NB4 (cell line): ENCODE measurements around the gene LMTK2.

Experiments
- POLR2A ChIP-seq: IDR thresholded peaks from 2 replicates; pipeline ENCODE4 v1.6.1; 2011; ENCODE audit warnings: mild to moderate bottlenecking; ENCODE audit not compliant: insufficient read length; ENCODE audit errors: extremely low read depth
- TF ChIP-seq, protein P1 (sequence below): IDR thresholded peaks from 2 replicates; pipeline ENCODE4 v1.6.1; 2011; ENCODE audit warnings: low read depth, low read length
- TF ChIP-seq, protein P2 (sequence below): IDR thresholded peaks from one replicate; pipeline ENCODE4 v1.5.1; 2012; ENCODE audit warnings: low read depth, low read length

DNA sequence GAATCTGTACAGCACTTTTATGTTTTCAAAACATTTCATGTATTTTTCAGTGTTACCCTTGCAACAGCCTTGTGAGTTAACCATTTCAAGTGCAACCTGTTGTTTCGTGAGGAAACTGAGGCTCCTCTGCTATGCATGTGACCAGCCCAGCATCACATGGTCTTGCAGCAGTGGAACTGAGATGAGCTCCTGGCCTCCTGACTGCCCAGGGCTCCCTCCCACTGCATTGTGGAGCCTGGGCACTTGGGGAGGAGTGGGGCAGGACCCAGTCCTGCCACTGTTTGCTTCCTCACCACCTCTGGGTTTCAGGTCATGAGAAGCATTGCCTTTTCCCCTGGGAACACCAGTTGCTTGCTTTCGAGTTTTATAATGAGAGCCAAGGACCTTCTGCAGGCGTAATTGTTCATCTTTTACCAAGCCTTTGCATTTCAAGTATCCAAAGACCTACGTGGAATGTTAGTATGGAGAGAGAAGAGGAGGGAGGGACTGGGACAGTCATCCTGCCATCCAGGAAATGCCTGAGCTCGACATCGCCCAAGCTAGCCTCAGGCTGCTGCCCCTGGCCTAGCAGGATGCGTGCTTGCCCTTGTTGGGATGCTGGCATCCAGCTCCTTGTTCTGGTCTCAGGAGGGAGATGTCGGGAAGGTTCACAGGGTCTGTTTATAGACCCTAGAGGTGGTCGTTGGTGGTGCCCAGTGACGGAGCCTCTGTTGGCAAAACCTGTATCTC is 72.3 kb downstream of the LMTK2 start:
- TF ChIP-seq POLR2A, result no peak
- TF ChIP-seq, protein P1, sequence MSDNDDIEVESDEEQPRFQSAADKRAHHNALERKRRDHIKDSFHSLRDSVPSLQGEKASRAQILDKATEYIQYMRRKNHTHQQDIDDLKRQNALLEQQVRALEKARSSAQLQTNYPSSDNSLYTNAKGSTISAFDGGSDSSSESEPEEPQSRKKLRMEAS, result no peak
- TF ChIP-seq, protein P2, sequence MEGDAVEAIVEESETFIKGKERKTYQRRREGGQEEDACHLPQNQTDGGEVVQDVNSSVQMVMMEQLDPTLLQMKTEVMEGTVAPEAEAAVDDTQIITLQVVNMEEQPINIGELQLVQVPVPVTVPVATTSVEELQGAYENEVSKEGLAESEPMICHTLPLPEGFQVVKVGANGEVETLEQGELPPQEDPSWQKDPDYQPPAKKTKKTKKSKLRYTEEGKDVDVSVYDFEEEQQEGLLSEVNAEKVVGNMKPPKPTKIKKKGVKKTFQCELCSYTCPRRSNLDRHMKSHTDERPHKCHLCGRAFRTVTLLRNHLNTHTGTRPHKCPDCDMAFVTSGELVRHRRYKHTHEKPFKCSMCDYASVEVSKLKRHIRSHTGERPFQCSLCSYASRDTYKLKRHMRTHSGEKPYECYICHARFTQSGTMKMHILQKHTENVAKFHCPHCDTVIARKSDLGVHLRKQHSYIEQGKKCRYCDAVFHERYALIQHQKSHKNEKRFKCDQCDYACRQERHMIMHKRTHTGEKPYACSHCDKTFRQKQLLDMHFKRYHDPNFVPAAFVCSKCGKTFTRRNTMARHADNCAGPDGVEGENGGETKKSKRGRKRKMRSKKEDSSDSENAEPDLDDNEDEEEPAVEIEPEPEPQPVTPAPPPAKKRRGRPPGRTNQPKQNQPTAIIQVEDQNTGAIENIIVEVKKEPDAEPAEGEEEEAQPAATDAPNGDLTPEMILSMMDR, result no peak
